HG02981 (cell line): ENCODE measurements around the gene RAI1.

ENCODE experiments used
- ATAC-seq: cut with Tn5 transposase; IDR thresholded peaks from one replicate; pipeline ENCODE4 v1.9.1; 2021; ENCODE audit warnings: mild to moderate bottlenecking, moderate library complexity; ENCODE audit not compliant: unreplicated experiment

Gene RAI1

DNA sequence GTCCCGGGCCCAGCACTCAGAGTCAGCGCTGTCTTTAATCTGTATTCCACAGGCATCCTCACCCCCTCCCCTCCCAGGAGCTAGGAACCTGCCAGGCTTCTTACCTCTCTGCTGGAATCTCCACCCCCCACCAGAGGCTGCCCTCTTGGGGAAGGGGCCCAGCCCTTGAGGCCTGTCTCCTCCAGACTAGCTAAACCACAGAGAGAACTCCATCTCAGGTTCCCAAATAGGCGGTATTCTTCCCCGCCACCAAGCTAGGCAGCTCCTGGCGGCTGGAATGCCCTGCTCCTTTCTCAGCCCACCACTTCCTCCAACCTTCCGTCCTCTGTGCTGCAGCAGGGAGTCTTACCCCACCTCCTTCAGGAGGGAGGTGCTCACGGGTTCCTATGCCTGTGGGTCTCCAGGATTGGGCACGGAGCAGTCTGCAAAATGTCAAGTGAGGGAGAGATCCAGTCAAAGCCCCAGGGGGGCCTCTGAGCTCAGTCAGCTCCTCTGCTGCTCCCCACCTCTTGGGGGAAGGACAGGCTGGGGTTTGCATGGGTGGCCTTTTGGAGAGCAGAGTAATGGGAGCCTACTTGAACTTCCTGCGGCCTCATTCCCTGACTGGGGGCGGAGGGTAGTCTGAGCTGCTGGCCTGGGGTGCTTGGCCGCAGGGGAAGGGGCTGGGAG lies 99.8 kb downstream of the RAI1 start:
- ATAC-seq, result no peak

- ATAC-seq, result no peak
These were observed 100.6 kb downstream of the RAI1 start for GRCh38 chr17:17781591-17782496.

- no peak for ATAC-seq
These were observed 101.4 kb downstream of the RAI1 start for GRCh38 chr17:17782523-17783115.

- no peak for ATAC-seq
These were observed 102.0 kb downstream of the RAI1 start for GRCh38 chr17:17783116-17783824.

- no peak for ATAC-seq
These were observed 102.8 kb downstream of the RAI1 start for GRCh38 chr17:17783825-17784656.

- ATAC-seq, result no peak
These were observed 103.5 kb downstream of the RAI1 start for GRCh38 chr17:17784657-17785267.

DNA sequence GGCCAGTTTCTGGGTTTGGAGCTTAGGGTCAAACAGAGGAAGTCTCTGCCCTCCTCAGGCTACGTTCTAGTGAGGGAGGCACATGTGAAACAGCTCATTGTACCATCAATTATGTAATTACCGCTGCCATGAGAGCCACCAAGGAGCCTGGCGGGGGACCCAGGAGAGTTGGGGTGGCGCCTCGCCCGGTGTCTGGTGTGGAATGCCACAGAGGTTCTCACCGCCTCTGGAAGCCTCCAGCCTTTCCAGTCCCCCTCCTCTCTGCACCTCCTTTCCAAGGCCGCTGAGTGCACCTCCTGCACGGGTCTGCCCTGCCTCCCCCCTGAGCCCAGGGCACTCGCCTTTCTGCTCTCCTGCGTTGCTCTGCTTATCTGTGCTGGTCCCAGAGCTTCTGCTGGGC lies 104.1 kb downstream of the RAI1 start:
- ATAC-seq, result no peak

DNA sequence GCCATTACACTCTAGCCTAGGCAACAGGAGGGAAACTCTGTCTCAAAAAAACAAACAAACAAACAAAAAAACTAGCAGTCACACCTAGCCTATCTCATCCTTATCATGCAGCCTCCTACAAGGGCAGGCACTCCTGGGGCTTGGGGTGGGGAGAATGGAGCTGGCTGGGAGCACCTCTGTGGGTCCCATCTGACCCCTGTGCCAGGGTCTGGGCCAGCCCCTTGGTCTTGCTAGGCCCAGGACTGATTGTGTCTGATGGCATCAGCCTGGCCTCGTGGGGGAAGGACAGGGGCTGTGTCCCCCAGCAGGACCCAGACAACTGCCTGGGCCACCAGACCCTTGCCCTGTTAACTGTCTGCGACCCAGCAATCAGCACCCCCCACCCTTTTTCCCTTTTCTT lies 105.7 kb downstream of the RAI1 start:
- ATAC-seq, result no peak

DNA sequence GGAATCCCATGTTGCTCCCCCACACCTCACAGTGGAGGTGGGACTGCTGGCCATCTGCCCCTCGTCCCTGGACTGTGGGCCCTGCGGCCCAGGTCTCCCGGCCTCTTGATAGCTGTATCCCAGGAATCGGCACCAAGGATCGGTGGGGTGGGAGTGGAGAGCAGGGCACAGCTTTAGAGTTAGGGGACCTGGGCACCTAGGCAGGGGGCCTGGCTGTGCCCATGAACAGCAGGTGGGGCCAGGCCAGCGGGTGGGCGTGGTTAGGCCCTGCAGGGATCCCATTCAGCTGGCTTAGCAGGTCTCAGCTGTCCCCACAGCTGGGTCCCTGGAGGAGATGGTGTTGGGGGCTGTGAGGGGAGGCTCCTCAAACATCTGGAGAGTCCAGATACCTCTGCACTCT lies 106.3 kb downstream of the RAI1 start:
- no peak for ATAC-seq

DNA sequence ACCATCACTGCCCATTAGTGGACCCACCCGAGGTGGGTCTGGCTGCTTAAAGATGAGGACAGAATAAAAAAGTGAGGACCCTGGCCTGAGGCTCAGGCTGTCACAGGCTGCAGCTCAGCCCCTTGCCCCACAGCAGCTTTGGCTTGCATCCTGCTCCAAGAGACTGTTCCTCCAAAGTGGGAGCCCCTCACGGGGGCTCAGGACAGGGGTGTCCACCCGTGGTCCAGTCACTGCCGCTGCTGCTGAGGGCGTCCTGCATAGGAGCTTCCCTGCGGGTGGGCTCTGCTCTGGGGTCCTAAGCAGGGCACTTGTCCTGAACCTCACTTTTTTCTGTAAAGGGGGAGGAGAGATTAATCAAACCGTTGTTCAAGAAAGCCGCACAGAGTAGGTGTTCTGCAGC lies 107.7 kb downstream of the RAI1 start:
- ATAC-seq, result no peak

DNA sequence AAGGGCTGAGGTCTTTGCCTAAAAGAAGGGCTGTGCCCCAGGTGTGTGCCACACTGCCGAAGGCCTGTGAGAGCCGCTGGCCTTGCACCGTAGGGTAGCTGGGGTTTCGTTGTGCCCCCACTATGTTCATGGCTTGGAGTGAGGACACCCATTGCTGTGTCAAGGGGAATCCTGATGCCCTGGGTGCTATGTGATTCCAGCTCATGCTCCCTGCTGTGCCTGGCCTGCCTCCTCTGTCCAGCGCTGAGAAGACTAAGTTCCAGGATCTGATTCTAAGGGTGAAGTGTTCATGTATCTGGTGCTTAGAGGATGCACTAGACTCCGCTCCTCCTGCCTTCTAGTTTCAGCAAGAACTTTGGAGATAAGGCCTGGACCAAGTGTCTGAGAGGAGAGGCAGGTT lies 108.2 kb downstream of the RAI1 start:
- no peak for ATAC-seq

- no peak for ATAC-seq
These were observed 108.8 kb downstream of the RAI1 start for GRCh38 chr17:17789828-17790636.

- ATAC-seq, result no peak
These were observed 109.6 kb downstream of the RAI1 start for GRCh38 chr17:17790637-17791464.

GRCh38 chr17:17792037-17792550 lies 110.8 kb downstream of the RAI1 start:
- ATAC-seq, result peak; percentile 6

DNA sequence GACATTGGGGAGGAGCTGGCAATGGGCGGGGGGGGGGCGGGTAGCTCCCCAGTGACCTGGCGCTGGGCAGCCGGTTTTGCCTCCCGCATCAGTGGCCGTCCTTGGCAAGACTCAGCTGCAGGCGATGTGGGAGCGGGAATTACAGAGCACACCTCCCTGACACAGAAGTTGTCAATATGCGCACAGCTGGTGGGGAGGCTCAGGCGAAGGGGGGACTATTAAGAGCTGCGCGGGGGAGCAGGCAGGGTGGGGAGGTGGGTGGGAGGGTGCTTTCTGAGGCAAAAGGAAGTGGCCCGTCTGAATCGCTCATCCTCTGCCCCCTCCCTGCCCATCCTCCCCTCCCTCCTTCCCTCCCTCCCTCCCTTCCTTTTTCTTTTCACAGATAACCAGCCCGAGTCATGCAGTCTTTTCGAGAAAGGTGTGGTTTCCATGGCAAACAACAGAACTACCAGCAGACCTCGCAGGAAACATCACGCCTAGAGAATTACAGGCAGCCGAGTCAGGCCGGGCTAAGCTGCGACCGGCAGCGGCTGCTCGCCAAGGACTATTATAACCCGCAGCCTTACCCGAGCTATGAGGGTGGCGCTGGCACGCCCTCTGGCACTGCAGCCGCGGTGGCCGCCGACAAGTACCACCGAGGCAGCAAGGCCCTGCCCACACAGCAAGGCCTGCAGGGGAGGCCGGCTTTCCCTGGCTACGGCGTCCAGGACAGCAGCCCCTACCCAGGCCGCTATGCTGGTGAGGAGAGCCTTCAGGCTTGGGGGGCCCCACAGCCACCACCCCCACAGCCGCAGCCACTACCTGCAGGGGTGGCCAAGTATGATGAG lies 111.5 kb downstream of the RAI1 start:
- ATAC-seq, result peak; percentile 49

DNA sequence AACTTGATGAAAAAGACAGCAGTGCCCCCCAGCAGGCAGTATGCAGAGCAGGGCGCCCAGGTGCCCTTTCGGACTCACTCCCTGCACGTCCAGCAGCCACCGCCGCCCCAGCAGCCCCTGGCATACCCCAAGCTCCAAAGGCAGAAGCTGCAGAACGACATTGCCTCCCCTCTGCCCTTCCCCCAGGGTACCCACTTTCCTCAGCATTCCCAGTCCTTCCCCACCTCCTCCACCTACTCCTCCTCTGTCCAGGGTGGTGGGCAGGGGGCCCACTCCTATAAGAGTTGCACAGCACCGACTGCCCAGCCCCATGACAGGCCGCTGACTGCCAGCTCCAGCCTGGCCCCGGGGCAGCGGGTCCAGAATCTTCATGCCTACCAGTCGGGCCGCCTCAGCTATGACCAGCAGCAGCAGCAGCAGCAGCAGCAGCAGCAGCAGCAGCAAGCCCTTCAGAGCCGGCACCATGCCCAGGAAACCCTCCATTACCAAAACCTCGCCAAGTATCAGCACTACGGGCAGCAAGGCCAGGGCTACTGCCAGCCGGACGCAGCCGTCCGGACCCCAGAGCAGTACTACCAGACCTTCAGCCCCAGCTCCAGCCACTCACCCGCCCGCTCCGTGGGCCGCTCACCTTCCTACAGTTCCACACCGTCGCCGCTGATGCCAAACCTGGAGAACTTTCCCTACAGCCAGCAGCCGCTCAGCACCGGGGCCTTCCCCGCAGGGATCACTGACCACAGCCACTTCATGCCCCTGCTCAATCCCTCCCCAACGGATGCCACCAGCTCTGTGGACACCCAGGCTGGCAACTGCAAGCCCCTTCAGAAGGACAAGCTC lies 112.3 kb downstream of the RAI1 start:
- no peak for ATAC-seq
